AG08396 (cell line): ENCODE results near the gene ATP11A.
"Not testable (repeated sequence)": the region's sequence is repeated elsewhere in the genome, so short reads cannot be mapped to it uniquely, and the experiment has no call there.

ENCODE experiments used
- DNase-seq: peaks from one replicate; pipeline ENCODE4 v3.0.0; 2012; ENCODE audit warnings: low spot score, mixed read lengths

Gene ATP11A

GRCh38 chr13:112776354-112776753 is 86.5 kb downstream of the ATP11A start:
- no peak for DNase-seq

GRCh38 chr13:112776971-112777370 is 87.1 kb downstream of the ATP11A start:
- DNase-seq: no peak

GRCh38 chr13:112777637-112778406 is 88.0 kb downstream of the ATP11A start:
- no peak for DNase-seq

GRCh38 chr13:112779856-112780604 is 90.2 kb downstream of the ATP11A start:
- DNase-seq: peak; percentile 51

GRCh38 chr13:112781287-112781686 is 91.4 kb downstream of the ATP11A start:
- no peak for DNase-seq

GRCh38 chr13:112781881-112782361 is 92.1 kb downstream of the ATP11A start:
- no peak for DNase-seq

GRCh38 chr13:112782429-112783010 is 92.7 kb downstream of the ATP11A start:
- no peak for DNase-seq

- peak; percentile 74 for DNase-seq
These were observed 93.5 kb downstream of the ATP11A start for GRCh38 chr13:112783135-112783977.

- peak; percentile 16 for DNase-seq
These were observed 94.1 kb downstream of the ATP11A start for GRCh38 chr13:112783978-112784371.

- no peak for DNase-seq
These were observed 95.1 kb downstream of the ATP11A start for GRCh38 chr13:112784811-112785482.

GRCh38 chr13:112785483-112785856 is 95.6 kb downstream of the ATP11A start:
- no peak for DNase-seq

- DNase-seq: not testable (repeated sequence)
These were observed 97.0 kb downstream of the ATP11A start for GRCh38 chr13:112786810-112787209.

GRCh38 chr13:112790735-112791641 is 101.2 kb downstream of the ATP11A start:
- no peak for DNase-seq

- DNase-seq: no peak
These were observed 102.0 kb downstream of the ATP11A start for GRCh38 chr13:112791663-112792440.

GRCh38 chr13:112792511-112792910 is 102.7 kb downstream of the ATP11A start:
- DNase-seq: no peak

- DNase-seq: no peak
These were observed 104.0 kb downstream of the ATP11A start for GRCh38 chr13:112793545-112794445.

- DNase-seq: no peak
These were observed 105.4 kb downstream of the ATP11A start for GRCh38 chr13:112795277-112795676.

GRCh38 chr13:112796190-112796915 is 106.5 kb downstream of the ATP11A start:
- no peak for DNase-seq
